Measurements from ENCODE around the gene RASGRP3.
"Not testable (repeated sequence)": the region's sequence is repeated elsewhere in the genome, so short reads cannot be mapped to it uniquely, and the experiment has no call there.

The RASGRP3 gene, protein sequence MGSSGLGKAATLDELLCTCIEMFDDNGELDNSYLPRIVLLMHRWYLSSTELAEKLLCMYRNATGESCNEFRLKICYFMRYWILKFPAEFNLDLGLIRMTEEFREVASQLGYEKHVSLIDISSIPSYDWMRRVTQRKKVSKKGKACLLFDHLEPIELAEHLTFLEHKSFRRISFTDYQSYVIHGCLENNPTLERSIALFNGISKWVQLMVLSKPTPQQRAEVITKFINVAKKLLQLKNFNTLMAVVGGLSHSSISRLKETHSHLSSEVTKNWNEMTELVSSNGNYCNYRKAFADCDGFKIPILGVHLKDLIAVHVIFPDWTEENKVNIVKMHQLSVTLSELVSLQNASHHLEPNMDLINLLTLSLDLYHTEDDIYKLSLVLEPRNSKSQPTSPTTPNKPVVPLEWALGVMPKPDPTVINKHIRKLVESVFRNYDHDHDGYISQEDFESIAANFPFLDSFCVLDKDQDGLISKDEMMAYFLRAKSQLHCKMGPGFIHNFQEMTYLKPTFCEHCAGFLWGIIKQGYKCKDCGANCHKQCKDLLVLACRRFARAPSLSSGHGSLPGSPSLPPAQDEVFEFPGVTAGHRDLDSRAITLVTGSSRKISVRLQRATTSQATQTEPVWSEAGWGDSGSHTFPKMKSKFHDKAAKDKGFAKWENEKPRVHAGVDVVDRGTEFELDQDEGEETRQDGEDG

DNA sequence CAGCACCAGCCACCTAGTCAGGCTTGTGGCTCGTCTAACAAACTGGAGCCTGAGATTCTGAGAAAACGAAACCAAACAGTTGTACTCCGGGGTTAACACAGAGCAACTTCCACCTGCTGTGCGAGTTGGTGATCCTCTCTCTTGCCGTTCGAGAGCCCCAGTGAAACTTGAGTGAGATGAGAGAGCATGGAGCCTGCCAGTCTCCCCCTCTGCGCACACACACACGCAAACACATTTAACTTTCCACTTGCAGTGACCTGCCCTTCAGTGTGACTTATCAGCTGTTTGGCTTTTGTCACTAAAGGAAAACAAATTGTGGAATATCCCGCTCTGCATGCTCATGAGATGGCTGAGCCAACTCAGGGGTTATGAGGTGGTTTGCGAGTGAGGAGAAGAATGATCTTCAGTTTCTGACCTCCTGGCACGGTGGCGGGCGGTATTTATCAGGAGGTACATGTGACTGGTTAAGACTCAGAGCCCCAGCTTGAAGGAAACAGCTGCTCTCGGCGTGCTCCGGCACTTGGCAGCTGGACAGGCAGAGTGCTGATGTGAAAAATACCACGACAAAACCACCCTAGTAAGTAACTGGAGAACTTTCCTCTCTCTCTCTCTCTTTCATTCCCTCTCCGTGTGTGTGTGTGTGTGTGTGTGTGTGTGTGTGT is at the start of gene RASGRP3:
Gene RASGRP3 (plus strand): TSS at position 519 of the 662 bp plus-strand sequence. CDS start 38,488 bp downstream, outside the sequence.
- peak; percentile 94 for DNase-seq

DNA sequence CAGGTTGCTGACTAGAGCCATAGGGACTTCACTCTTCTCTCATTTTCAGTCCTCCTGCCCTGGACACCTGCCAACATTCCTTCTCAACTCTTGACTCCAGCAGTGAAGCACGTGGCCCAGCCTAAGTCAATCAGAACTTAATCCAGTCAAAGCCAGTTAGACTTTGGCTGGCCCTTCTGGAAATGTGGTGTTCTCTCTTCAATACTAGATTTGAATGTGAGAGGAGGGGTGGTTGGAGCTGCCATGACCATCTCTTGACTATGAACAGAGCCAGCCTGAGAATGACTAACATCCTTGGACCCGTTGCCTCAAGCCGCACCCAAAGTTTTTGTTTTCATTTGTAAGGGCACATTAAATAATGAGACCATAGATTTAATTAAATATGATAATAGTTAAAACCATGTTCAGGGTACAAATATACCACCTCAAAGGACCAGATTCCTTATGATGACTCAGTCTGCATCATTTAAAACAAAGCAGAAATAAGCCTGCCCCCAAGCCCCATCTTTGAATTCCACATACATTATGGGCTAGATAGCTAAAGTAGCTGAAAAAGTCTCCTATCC is 49.7 kb upstream of the RASGRP3 start:
- peak; percentile 82 for DNase-seq

DNA sequence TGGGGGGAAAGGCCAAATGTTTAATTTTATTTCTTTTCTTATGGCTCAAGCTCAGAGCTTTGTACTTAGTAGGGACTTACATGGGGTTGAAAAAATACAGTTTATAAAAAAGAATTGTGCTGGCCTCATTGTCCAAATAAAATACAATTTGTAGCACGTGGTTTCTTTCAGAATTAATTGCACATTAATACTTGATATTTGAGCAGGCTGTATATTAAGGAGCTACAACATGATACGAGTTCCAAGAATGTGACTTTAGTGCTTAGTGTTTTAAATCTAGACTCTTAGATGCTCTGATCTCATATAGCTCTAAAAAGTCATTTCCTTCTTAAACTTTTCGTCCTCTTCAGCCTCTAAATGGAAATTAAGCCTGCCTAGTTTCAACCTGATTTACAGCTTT is 46.4 kb upstream of the RASGRP3 start:
- DNase-seq: no peak

DNA sequence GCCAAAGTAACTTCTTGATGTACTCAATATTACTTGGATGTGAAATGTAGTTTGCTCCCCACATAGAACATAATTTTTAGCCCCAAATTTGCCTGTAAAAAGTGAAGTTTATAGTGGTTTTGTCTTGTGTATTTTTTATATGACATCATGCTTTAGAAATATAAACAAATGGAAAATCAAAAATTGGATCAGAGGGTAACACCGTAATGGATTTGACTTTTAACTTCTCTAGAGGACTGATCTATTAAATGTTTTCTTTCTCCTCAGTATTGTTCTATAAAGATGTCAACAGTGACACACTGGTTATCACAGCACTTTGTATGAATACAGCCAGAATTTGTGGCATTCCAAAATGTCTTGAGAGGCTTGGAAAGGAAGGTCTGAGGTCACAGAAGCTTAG is 45.6 kb upstream of the RASGRP3 start:
- DNase-seq: no peak

DNA sequence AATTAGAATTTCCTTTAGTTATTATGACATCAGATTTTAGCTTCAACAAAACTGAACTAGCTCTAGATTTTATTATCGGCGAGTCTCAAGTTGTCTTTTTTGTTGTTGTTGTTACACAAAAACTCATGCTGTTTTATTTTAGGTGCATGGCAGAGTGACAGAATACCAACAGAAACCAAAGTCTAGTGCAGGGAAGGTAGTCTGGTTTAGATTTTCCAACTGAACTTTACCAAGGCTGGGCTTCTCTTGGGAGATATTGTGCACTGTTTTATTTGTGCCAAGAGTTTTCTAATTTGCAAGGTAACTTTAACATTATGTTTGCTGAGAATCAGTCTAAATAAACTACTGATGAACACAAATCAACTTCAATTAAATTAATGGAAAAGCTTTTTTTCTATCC is 43.6 kb upstream of the RASGRP3 start:
- DNase-seq: no peak

DNA sequence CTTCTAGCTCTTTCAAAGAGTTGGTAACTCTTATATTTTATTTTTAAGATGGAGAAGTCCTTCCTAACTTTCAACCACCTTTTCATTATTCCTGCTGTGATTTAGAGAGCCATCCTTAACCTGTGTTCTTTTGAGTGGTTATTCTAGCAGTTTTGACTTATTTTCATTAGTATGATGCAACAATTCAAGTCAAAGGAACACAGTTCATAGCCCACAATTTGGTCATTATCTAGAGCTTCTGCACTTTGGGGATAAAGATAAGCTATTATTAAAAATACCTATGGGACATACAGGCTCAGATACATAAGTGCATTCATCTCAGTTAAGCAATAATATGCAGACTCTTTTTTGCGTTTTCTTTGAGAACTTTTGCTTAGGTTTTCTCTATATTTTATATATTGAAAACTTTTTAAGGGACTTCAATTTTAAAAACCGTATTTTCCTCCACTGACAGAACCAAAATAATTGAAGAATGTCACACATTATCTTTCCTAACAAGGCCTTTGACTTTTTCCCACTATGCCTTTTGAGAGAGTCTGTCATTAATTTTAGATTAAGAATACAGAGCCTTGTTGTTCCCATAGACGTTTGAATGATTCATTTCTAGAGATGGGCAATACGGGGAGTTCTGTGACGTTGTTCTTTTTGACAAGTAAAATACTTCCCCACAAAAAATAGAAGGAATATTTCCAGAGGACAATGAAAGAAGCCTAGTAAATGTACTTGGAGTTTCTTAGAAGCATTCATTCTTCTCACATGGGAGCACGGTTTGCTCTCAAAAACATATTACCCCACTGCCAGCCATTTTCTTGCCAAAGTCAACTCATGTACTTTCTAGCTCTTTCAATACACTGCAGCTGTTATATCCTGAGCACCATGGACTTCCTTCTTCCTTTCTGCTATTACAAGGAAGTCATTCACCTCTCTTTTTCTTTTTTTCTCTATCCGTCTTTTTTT is 42.9 kb upstream of the RASGRP3 start:
- no peak for DNase-seq

DNA sequence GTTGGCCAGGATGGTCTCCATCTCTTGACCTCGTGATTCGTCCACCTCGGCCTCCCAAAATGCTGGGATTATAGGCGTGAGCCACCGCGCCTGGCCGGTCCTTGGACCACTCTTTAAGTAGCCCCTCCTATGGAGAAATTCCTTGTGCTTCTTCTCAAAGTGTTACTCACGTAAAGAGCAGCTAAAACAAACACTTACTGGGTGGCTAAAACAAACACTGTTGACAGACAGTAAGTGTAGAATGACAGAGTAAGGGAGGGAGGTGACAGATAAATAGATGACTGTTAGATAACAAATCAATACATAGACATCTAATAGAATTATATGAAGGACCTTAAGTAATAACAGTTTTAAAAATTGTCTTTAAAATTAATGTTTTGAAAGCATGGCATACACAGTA is 40.9 kb upstream of the RASGRP3 start:
- DNase-seq: no peak

DNA sequence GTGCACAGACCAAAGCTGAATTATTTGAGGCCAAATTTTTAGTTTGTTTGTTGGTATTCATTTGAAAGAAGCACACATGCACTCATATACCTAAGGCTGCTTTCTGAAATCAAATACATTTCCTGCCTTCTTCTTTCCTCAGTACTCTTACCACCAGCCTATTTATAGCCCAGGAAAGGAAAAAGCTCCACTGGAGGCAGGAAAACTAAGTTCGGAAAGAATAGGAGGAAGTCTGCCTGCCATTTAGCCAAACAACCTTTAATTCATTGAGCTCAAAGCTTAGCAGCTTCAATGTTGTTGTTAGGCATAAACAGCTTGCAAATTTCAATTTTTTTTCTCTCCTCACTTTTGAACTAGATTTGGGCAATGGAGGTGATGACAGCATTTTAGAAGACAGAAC is 40.4 kb upstream of the RASGRP3 start:
- no peak for DNase-seq

DNA sequence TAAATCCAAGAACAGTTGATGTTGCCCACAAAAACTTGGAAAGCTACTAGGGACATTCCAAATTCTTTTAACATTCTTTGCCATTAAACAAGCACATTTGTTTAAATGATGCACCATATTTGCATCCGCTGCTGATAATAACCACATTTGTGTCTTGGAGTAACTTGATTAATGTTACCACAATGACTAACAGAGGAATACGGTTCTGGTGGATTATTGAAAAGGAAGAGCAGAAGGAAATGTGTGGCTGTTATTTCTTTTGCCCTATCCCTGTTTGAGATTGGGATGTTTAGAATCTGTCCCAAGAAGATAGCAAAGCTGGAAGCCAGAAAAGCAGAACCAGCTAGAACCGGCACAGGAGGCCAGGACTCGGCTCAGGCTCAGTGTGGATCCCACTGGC is 39.2 kb upstream of the RASGRP3 start:
- peak; percentile 98 for DNase-seq

DNA sequence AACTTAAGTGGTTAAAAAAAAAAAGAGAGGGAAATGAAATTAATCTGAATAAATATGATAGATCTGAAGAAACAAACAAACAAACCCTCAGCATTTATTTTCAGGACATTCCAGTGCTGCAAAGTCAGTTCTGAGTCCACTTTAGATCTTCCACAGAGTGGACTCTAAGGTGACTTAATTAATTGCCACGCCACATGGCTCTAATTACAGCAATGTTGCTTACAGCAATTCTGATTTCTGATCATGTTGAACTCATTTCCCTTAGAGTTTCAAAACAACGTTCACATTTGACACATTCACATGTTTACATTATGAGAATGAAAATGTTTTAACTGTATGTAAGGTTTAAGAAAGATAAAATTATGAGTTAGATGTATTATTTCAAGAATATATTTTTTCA is 38.6 kb upstream of the RASGRP3 start:
- no peak for DNase-seq

DNA sequence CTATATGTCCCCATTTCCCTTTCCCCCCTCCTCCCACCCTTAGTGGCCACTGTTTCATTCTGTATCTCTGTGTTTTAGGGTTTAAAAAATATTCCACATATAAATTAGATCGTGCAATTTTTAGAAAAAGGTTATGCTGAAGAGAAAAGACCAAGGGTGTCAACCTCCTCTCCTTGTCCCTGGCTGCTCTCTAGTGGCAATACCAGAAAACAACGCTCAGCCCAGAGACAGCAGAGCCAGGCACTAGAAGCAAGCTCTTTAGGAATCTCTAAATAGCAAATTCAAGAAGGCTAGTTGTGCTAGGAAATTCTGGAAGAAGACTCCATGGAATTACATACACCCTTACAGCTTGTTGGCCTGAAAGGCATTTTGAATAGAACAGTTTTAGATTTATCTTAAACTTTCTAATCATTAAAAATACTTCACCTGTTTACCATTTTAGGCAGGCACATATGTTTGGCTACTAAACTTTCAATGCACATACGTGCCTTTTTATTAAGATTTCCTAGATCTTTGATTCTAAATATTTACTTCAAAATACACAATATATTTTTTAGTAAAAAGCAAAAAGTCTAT is 35.1 kb upstream of the RASGRP3 start:
- DNase-seq: peak; percentile 76

DNA sequence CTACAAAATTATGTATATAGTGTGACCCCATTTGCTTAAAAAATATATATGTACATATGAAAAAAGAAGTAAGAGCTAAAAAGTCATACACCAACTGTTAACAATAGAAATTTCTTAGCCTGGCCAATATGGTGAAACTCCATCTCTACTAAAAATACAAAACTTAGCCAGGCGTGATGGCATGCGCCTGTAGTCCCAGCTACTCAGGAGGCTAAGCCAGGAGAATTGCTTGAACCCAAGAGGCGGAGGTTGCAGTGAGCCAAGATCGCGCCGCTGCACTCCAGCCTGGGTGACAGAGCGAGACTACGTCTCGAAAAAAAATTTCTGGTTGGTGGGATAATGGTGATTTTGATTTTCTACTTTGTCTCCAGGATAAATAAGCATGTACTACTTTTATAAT is 34.4 kb upstream of the RASGRP3 start:
- not testable (repeated sequence) for DNase-seq

DNA sequence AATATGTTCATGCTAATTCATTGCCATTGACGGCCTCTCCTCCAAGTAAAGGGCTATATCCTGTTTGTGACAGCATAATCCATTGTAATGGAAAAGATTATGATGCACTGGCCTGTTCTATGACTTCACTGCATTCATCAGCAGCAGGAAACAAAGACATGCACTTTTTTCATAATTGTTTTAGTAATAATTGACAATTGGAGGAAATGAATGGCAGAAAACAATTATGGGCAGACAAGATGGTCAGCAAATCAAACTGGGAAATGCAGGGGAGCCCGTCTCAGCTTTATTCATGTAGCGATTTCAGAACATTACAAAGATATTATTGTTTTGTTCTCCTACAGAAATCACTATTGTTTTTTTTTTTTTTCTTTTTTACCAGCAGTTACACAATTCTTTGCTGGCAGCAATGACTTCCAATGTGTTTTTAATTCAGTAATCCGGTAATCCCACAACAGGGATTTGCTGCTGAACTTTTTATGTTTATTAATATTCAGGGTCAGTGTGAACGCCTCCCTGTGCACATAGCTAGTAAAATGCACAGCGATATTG is 33.8 kb upstream of the RASGRP3 start:
- no peak for DNase-seq

DNA sequence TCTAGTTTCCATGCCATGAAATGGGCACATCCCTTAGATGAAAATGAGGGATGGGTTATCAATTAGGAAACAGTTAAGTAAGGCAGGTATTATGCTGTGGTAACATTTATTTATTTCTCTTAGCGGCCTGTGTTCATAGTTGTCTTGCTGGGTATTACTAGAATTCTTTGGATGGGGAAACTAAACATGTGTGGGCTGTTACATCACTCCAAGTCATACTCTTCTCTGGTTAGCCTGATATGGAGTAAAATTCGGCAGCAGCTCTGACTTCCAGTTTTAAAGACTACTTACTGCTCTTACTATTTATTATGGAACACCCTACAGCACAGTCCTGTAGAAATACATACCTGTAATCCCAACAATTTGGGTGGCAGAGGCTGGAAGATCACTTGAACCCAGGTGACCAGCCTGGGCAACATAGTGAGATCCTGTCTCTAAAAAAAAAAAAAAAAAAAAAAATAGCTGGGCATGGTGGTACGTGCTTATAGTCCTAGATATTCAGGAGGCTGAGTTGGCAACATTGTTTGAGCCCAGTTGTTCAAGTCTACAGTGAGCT is 33.1 kb upstream of the RASGRP3 start:
- no peak for DNase-seq

DNA sequence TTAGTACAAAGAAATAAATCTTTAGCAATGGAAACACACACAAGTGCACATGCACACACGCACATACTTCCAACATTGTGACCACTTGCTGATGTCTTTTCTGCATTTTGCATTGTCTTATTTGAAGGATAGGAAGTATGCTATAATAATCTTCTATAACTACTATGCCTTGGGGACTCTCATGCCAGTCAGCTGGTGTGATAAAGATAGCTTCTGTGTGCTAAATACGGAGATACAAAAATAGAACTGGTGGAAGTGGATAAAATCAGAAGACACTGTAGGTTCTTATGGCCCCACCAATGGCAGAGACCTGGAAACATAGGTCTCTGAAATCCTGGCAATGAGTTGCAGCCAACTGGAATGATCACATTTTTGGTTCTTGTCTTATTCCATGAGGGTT is 31.5 kb upstream of the RASGRP3 start:
- no peak for DNase-seq

DNA sequence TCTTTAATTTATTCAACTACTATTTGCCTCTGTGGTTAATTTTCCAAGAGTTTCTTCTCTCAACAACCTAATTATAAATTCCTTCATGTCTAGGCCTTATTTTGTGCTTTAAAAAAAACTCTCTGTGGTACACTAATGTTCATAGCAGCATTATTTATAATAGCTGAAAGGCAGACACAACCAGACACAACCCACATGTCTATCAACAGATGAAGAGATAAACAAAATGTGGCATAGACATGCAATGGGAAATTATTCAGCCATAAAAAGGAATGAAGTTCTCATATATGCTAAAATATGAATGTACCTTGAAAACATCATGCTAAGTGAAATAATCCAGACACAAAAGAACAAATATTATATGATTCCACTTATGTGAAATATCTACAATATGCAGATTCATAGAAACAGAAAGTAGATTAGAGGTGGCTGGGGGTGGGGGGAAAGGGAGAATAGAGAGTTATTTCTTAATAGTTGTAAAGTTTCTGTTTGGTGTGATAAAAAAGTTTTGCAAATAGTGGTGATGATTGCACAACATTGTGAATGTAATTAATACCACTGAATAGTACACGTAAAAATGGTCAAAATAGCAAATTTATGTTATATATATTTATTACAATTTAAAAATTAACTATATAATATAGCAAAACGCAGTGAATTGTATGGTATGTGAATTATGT is 28.1 kb upstream of the RASGRP3 start:
- DNase-seq: no peak

DNA sequence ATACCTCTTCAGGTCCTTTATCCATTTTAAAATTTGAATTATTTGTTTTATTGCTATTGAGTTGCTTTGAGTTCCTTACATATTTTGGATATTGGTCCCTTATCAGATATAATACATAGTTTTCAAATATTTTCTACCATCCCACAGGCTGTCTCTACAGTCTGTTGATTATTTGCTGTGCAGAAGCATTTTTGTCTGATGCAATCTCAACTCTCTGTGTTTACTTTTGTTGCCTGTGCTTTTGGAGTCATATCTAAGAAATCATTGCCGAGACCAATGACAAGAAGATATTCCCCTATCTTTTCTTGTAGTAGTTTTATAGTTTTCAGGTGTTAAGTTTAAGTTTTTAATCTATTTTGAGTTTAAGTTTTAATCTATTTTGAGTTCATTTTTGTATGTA is 25.2 kb upstream of the RASGRP3 start:
- DNase-seq: no peak

DNA sequence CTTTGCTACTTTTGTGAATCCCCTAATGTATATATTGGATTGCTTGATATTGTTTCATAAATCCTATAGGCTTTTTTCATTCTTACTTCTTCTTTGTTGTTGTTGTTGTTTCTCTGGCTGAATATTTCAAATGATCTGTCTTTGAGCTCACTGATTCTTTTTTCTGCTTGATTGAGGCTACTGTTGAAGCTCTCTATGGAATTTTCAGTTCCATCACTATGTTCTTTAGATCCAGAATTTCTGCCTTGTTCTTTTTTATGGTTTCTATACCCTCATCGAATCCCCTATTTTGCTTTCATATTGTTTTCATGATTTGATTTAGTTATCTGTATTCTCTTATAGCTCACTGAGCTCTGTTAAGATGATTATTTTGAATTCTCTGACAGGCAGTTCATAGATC is 24.6 kb upstream of the RASGRP3 start:
- no peak for DNase-seq

DNA sequence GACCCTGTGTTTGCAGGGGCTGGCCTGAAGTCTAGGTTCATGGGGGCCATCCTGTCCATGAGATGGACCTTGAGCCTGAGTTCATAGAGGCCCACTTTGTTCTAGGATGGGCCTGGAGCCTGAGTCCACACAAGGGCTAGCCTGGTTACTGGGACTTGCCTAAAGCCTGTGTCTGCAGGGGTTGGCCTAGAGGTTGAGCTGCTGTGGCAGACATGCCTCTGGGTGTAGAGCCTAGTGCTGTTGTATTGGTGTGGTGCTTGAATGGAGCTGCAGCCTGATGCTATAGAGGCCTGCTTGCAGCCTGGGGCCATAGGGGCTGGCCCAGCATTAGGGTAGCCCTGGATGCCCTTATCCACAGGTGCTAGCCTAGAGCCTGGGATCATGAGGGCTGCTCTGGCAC is 23.9 kb upstream of the RASGRP3 start:
- no peak for DNase-seq

DNA sequence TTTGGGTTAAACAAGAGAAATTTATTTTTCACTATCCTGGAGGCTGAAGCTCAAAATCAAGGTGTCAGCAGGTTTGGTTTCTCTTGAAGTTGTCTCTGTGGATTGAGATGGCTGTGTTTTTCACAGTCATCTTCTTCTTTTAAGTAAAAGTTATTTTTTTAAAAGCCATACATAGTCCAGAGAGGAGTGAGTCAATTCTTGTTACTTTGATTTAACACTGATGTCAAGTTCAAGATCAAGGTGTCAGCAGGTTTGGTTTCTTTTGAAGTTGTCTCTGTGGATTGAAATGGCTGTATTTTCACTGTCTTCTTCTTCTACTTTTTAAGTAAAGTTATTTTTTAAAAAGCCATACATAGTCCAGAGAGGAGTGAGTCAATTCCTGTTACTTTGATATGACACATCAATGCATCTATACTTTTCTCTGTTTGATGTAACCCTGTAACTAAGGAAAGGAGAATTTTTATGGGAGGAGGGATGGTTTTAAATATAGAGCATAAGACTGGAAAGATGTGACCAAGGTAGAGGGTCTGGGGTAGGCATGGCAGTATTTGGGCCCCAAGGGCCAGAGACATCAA is 22.5 kb upstream of the RASGRP3 start:
- DNase-seq: no peak

All from fibroblast of upper back skin (primary cell).